DND-41 (cell line): ENCODE data around the gene PTX3.

Experiments used
- ATAC-seq: fragments of 200-7000 bp; cut with Tn5 transposase; 3 replicates; pipeline ENCODE4 v1.9.1; 2021; ENCODE audit warnings: low read depth; ENCODE audit not compliant: insufficient read depth
- DNase-seq: peaks from one replicate; pipeline ENCODE4 v3.0.0-alpha.2; 2020
- H2AFZ ChIP-seq: 2 replicates; pipeline ENCODE4 v1.6.0; 2012; ENCODE audit warnings: low read depth, low read length
- H3K27ac ChIP-seq: 2 replicates; pipeline ENCODE4 v1.5.1; 2012; ENCODE audit warnings: low read length, inconsistent platforms
- H3K27me3 ChIP-seq: fragments of 200-600 bp; sonication (generic); 2 replicates; pipeline ENCODE4 v1.6.0; 2012; ENCODE audit warnings: low read length, mild to moderate bottlenecking, inconsistent platforms; ENCODE audit not compliant: insufficient read depth, poor library complexity
- H3K36me3 ChIP-seq: 2 replicates; pipeline ENCODE4 v1.5.1; 2012; ENCODE audit warnings: low read length, inconsistent platforms; ENCODE audit not compliant: insufficient read depth
- H3K4me1 ChIP-seq: 2 replicates; pipeline ENCODE4 v1.5.1; 2012; ENCODE audit warnings: mild to moderate bottlenecking, low read length; ENCODE audit not compliant: insufficient read depth
- H3K4me2 ChIP-seq: 2 replicates; pipeline ENCODE4 v1.6.0; 2012; ENCODE audit warnings: mild to moderate bottlenecking, moderate library complexity, low read length, inconsistent platforms; ENCODE audit not compliant: insufficient read depth
- H3K4me3 ChIP-seq, 2 experiments: fragments of 200-600 bp in 1 of 2; shearing (Covaris generic) in 1 of 2; 2 replicates each; pipeline ENCODE4 v1.5.1; 2012 to 2016; ENCODE audit warnings: inconsistent platforms in 2 of 2, low read length in 2 of 2, mild to moderate bottlenecking in 2 of 2, low read depth in 1 of 2, moderate library complexity in 1 of 2
- H3K79me2 ChIP-seq: 2 replicates; pipeline ENCODE4 v1.6.0; 2012; ENCODE audit warnings: low read length, inconsistent platforms; ENCODE audit not compliant: insufficient read depth
- H3K9ac ChIP-seq: 2 replicates; pipeline ENCODE4 v1.6.0; 2012; ENCODE audit warnings: low read depth, mild to moderate bottlenecking, inconsistent platforms, low read length, moderate library complexity
- H3K9me3 ChIP-seq: 2 replicates; pipeline ENCODE4 v1.5.1; 2012; ENCODE audit warnings: low read length, moderate library complexity, mild to moderate bottlenecking, inconsistent platforms; ENCODE audit not compliant: insufficient read depth, severe bottlenecking
- H4K20me1 ChIP-seq: 2 replicates; pipeline ENCODE4 v1.6.0; 2012; ENCODE audit warnings: low read length; ENCODE audit not compliant: insufficient read depth
- EZH2 ChIP-seq: IDR thresholded peaks from 3 replicates; pipeline ENCODE4 v1.6.1; 2012; ENCODE audit warnings: borderline replicate concordance, low read depth, mild to moderate bottlenecking, moderate library complexity, low read length, inconsistent platforms; ENCODE audit not compliant: severe bottlenecking
- TF ChIP-seq, protein P1 (sequence below): IDR thresholded peaks from 2 replicates; pipeline ENCODE4 v1.5.1; 2012; ENCODE audit warnings: borderline replicate concordance, low read length, moderate library complexity, mild to moderate bottlenecking; ENCODE audit not compliant: poor library complexity, severe bottlenecking; ENCODE audit errors: extremely low read depth

The PTX3 gene

DNA sequence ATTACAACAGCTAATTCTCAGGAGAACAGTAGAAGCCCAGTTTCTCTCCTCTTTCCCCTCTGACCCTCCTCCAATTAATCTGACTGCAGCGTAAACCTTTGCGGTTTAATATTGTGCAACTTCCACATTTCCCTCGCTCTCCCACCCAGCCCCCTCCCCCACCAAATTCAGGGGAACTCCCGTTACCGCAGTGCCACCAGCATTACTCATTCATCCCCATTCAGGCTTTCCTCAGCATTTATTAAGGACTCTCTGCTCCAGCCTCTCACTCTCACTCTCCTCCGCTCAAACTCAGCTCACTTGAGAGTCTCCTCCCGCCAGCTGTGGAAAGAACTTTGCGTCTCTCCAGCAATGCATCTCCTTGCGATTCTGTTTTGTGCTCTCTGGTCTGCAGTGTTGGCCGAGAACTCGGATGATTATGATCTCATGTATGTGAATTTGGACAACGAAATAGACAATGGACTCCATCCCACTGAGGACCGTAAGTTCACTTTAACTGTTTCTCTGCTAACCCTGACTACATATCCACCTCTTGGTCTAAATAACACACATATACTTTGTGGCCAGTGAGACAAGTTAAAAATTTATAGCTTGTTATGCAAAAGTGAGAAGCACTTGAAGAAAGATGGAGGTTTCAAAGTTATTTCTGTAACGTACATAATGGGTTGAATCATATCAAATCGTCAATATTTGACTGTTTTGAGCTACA is at the start of gene PTX3:
Gene PTX3, plus strand, starts transcription at position 268 of the 709 bp plus-strand sequence. Its CDS starts 84 bp downstream, at position 352.
- Histone ChIP-seq H3K4me3 (no peak within 1 kb of the TSS), H3K9me3 (no peaks in the 10 kb centered on the region), H3K36me3 (no peaks in the 10 kb centered on the region), H3K4me1 (no peaks in the 10 kb centered on the region), H2AFZ (no peak within 1 kb of the TSS), H3K27ac (no peak within 1 kb of the TSS), H3K9ac (no peak within 1 kb of the TSS), H3K27me3 (no peaks in the 10 kb centered on the region), H3K4me2 (no peak within 1 kb of the TSS), H4K20me1 (no peaks in the 10 kb centered on the region), H3K79me2 (no peaks in the 10 kb centered on the region)
- ATAC-seq (no peak), DNase-seq (no peak)
- TF ChIP-seq, protein P1, sequence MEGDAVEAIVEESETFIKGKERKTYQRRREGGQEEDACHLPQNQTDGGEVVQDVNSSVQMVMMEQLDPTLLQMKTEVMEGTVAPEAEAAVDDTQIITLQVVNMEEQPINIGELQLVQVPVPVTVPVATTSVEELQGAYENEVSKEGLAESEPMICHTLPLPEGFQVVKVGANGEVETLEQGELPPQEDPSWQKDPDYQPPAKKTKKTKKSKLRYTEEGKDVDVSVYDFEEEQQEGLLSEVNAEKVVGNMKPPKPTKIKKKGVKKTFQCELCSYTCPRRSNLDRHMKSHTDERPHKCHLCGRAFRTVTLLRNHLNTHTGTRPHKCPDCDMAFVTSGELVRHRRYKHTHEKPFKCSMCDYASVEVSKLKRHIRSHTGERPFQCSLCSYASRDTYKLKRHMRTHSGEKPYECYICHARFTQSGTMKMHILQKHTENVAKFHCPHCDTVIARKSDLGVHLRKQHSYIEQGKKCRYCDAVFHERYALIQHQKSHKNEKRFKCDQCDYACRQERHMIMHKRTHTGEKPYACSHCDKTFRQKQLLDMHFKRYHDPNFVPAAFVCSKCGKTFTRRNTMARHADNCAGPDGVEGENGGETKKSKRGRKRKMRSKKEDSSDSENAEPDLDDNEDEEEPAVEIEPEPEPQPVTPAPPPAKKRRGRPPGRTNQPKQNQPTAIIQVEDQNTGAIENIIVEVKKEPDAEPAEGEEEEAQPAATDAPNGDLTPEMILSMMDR, result no peak
- TF ChIP-seq EZH2, result no peak

DNA sequence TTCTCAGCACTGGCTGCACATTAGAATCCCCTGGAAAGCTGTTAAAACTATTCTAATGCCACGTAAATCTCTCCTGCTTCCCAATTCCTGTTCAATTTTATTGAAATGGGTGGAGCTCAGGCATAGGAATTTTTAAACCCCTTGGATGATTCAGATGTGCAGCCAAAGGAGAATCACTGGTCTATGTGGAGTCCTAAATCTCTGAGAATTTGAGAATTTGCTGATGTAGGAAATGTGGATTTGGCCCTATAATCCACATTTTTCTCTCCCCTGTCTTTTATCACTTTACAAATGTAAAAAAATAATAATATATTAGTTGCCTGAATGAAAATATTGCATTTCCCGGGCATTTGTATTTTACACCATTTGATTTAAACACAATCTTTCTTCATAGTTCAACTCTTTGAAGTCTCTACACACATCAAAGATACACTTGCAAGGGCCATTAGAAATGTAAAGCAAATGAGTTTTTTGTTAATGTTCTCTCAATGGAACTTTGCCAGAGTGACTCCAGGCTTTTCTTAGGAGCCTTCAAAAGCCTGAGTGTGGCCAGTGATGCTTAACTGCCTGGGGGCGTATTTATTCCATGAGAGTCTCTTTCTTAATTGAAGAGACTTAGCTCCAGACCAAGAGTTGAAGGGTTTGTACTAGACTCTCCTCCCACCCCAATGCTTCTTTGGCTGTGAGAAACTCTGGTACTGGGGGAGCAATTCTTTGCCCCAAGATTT is 48.8 kb upstream of the PTX3 start:
- Histone ChIP-seq H2AFZ (no peak overlapping the region), H3K4me1 (no peaks in the 10 kb centered on the region), H3K27ac (no peak overlapping the region), H3K4me3 (no peak overlapping the region), H3K9ac (no peak overlapping the region), H4K20me1 (no peaks in the 10 kb centered on the region), H3K79me2 (no peaks in the 10 kb centered on the region), H3K27me3 (no peaks in the 10 kb centered on the region), H3K36me3 (no peaks in the 10 kb centered on the region), H3K9me3 (no peaks in the 10 kb centered on the region), H3K4me2 (no peak overlapping the region)
- TF ChIP-seq EZH2, result no peak
- TF ChIP-seq, protein P1, result no peak
- DNase-seq (no peak), ATAC-seq (no peak)

DNA sequence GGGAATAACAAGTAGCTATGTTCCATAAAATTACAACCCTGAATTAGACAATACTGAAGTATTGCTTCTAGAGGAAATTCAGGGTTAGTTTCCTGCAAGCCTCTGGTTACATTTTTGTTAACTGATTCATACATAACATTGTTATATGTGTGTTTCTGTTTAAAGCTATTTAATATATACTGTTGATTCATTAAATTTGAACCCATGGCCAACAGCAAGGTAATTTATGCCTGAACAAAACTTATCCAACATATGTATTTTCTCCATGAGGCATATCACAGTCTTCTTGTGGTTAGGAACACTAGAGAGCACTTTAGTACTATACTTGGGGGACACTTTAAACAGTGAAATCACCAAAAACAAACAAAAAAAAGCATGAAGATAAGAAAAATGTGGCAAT is 47.7 kb upstream of the PTX3 start:
- no peak for ATAC-seq
- no peak for DNase-seq
- Histone ChIP-seq H3K27me3 (no peaks in the 10 kb centered on the region), H2AFZ (no peak overlapping the region), H3K36me3 (no peaks in the 10 kb centered on the region), H3K4me2 (no peak overlapping the region), H3K9me3 (no peaks in the 10 kb centered on the region), H3K9ac (no peak overlapping the region), H3K79me2 (no peaks in the 10 kb centered on the region), H3K27ac (no peak overlapping the region), H3K4me1 (no peaks in the 10 kb centered on the region), H3K4me3 (no peak overlapping the region), H4K20me1 (no peaks in the 10 kb centered on the region)
- TF ChIP-seq EZH2, result no peak
- TF ChIP-seq, protein P1, result no peak
